C4-2B (cell line): ENCODE results near the gene STK40.

Experiments used
- H3K27ac ChIP-seq: fragments of 450-650 bp; 2 replicates; pipeline ENCODE4 v1.5.1; 2017
- CTCF ChIP-seq: fragments of 450-650 bp; conservative IDR thresholded peaks from 2 replicates; pipeline ENCODE4 v1.5.1; 2017; ENCODE audit warnings: mild to moderate bottlenecking
- ZFX ChIP-seq: fragments of 450-650 bp; IDR thresholded peaks from 2 replicates; pipeline ENCODE4 v1.6.1; 2017

The STK40 gene

GRCh38 chr1:36397378-36398230, 11.9 kb upstream of the STK40 start, which contains the start of gene LSM10:
LSM10 (minus strand) TSS chr1:36397908; CDS start chr1:36394129, 3,779 bp downstream.
- TF ChIP-seq CTCF (no peak), ZFX (peak; percentile 83)
- H3K27ac ChIP-seq, result peak within 1 kb of the TSS; percentile 78

- peak overlapping the region; percentile 78 for H3K27ac ChIP-seq
- TF ChIP-seq CTCF, result no peak
- TF ChIP-seq ZFX, result no peak
Measured at GRCh38 chr1:36397083-36397377, 11.3 kb upstream of the STK40 start.

GRCh38 chr1:36396359-36396758, 10.6 kb upstream of the STK40 start:
- peak overlapping the region; percentile 78; the same call in 1 of the 2 replicates for H3K27ac ChIP-seq
- no peak for TF ChIP-seq ZFX
- TF ChIP-seq CTCF, result no peak

GRCh38 chr1:36393686-36394085, 8.0 kb upstream of the STK40 start:
- TF ChIP-seq CTCF (no peak), ZFX (no peak)

GRCh38 chr1:36392836-36393235, 7.1 kb upstream of the STK40 start:
- no peak for TF ChIP-seq ZFX
- TF ChIP-seq CTCF, result no peak
- H3K27ac ChIP-seq, result no peak overlapping the region

More at GRCh38 chr1:36393686-36394085, 8.0 kb upstream of the STK40 start:
- no peak overlapping the region for H3K27ac ChIP-seq

- TF ChIP-seq CTCF (no peak), ZFX (no peak)
- H3K27ac ChIP-seq, result no peak overlapping the region
Measured at GRCh38 chr1:36391271-36391670, 5.5 kb upstream of the STK40 start.

GRCh38 chr1:36390411-36390810, 4.7 kb upstream of the STK40 start:
- no peak for TF ChIP-seq ZFX
- TF ChIP-seq CTCF, result no peak
- no peak overlapping the region for H3K27ac ChIP-seq
